WTC11 (cell line): Measurements from ENCODE around the gene PRLR. TPM values are rescaled to one million over a fixed set of nuclear protein-coding genes. Genes with fewer than 3 reads are reported as not detected.

Experiments used
- ATAC-seq: fragments of 200-7000 bp; cut with Tn5 transposase; 2 replicates; pipeline ENCODE4 v1.10.0; 2021; ENCODE audit warnings: mild to moderate bottlenecking, moderate library complexity
- CTCF ChIA-PET: fragments of 300-600 bp; sonication (Branson Sonifier 250); formaldehyde crosslinking; loops from one replicate; lab custom pipeline; 2021; ENCODE audit warnings: antibody characterized with exemption; lab: Charles Lee
- POLR2A ChIA-PET: fragments of 350-600 bp; sonication (Branson Sonifier 250); formaldehyde crosslinking; loops from one replicate; lab custom pipeline; 2021; ENCODE audit warnings: antibody characterized with exemption; lab: Charles Lee
- DNase-seq: peaks from one replicate; pipeline ENCODE4 v3.0.0; 2021; ENCODE audit warnings: low spot score
- H3K27ac Mint-ChIP-seq: 2 replicates; pipeline ENCODE4 v1.8.0; 2021; ENCODE audit warnings: mixed read lengths
- H3K27me3 Mint-ChIP-seq: 2 replicates; pipeline ENCODE4 v1.8.0; 2021; ENCODE audit warnings: low read depth, mild to moderate bottlenecking, moderate library complexity, mixed read lengths
- H3K36me3 Mint-ChIP-seq: 2 replicates; pipeline ENCODE4 v1.8.0; 2021; ENCODE audit warnings: mixed read lengths
- H3K4me1 Mint-ChIP-seq: 2 replicates; pipeline ENCODE4 v1.8.0; 2022; ENCODE audit warnings: mixed read lengths
- H3K4me3 Mint-ChIP-seq: 2 replicates; pipeline ENCODE4 v1.8.0; 2021; ENCODE audit warnings: mild to moderate bottlenecking, moderate library complexity, mixed read lengths
- H3K9me3 Mint-ChIP-seq: 2 replicates; pipeline ENCODE4 v1.8.0; 2021; ENCODE audit warnings: mixed read lengths
- ELF4 ChIP-seq: sonication (generic); formaldehyde crosslinking; IDR thresholded peaks from 2 replicates; pipeline ENCODE4 v1.8.1; 2022; ENCODE audit warnings: low read depth, mild to moderate bottlenecking, moderate library complexity, missing genetic modification reagents
- ESRRA ChIP-seq: sonication (generic); formaldehyde crosslinking; IDR thresholded peaks from 2 replicates; pipeline ENCODE4 v1.8.1; 2022; ENCODE audit warnings: mild to moderate bottlenecking, missing genetic modification reagents, borderline replicate concordance
- FOXJ3 ChIP-seq: sonication (generic); formaldehyde crosslinking; IDR thresholded peaks from 2 replicates; pipeline ENCODE4 v1.9.0; 2021; ENCODE audit warnings: missing genetic modification reagents, mild to moderate bottlenecking, borderline replicate concordance
- RELA ChIP-seq: sonication (generic); formaldehyde crosslinking; IDR thresholded peaks from 2 replicates; pipeline ENCODE4 v1.8.1; 2022; ENCODE audit warnings: missing genetic modification reagents, mild to moderate bottlenecking, borderline replicate concordance
- ZNF138 ChIP-seq: sonication (generic); formaldehyde crosslinking; conservative IDR thresholded peaks from 2 replicates; pipeline ENCODE4 v1.8.1; 2022; ENCODE audit warnings: mild to moderate bottlenecking, moderate library complexity, missing genetic modification reagents
- total RNA-seq: library from RNA; stranded (reverse); gene quantifications from 3 replicates; pipeline ENCODE4 v1.2.3, GENCODE V29; 2021
- TF ChIP-seq, protein P1 (sequence below): fragments of 250-450 bp; sonication (Bioruptor Pico); IDR thresholded peaks from 2 replicates; pipeline ENCODE4 v1.8.0; 2021; ENCODE audit warnings: mild to moderate bottlenecking
- TF ChIP-seq, protein P2 (sequence below): fragments of 250-450 bp; sonication (Bioruptor Pico); IDR thresholded peaks from 2 replicates; pipeline ENCODE4 v2.1.2; 2022; ENCODE audit warnings: mild to moderate bottlenecking, moderate library complexity
- TF ChIP-seq, protein P3 (sequence below): sonication (generic); formaldehyde crosslinking; IDR thresholded peaks from 2 replicates; pipeline ENCODE4 v1.8.1; 2023; ENCODE audit warnings: mild to moderate bottlenecking, missing genetic modification reagents, moderate library complexity
- TF ChIP-seq, protein P4 (sequence below): sonication (generic); formaldehyde crosslinking; IDR thresholded peaks from 2 replicates; pipeline ENCODE4 v1.8.0; 2022; ENCODE audit warnings: mild to moderate bottlenecking, missing genetic modification reagents
- TF ChIP-seq, protein P5 (sequence below): sonication (generic); formaldehyde crosslinking; IDR thresholded peaks from 2 replicates; pipeline ENCODE4 v1.8.0; 2022; ENCODE audit warnings: mild to moderate bottlenecking, missing genetic modification reagents
- TF ChIP-seq, protein P6 (sequence below): sonication (generic); formaldehyde crosslinking; IDR thresholded peaks from 2 replicates; pipeline ENCODE4 v1.8.0; 2023; ENCODE audit warnings: mild to moderate bottlenecking, missing genetic modification reagents
- TF ChIP-seq, protein P7 (sequence below): sonication (generic); formaldehyde crosslinking; IDR thresholded peaks from 2 replicates; pipeline ENCODE4 v1.8.0; 2022; ENCODE audit warnings: mild to moderate bottlenecking, missing genetic modification reagents
- TF ChIP-seq, protein P8 (sequence below): sonication (generic); formaldehyde crosslinking; IDR thresholded peaks from 2 replicates; pipeline ENCODE4 v1.8.0; 2022; ENCODE audit warnings: missing genetic modification reagents

The PRLR gene
- total RNA-seq, 1 experiment from 2014 or later = 3.2 TPM

DNA sequence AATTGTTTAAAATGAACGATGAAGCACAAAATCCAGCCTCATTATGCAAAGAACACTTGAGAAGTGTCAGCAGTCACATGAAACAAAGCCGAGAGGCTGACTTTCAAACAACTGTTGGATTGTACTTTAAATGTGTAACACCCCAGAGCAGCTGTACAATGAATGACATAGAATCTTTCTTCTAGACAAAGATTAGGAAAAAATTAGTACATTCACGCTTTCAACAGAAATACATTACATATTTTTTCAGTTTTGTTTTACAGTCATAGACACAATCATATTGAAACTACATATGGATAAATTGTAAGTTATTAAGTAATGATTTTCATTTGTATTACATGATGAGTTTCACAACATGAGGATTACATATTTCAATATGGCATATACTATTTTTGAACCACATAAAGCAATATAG, 171.9 kb downstream of the PRLR start (continued):
- TF ChIP-seq, protein P1, sequence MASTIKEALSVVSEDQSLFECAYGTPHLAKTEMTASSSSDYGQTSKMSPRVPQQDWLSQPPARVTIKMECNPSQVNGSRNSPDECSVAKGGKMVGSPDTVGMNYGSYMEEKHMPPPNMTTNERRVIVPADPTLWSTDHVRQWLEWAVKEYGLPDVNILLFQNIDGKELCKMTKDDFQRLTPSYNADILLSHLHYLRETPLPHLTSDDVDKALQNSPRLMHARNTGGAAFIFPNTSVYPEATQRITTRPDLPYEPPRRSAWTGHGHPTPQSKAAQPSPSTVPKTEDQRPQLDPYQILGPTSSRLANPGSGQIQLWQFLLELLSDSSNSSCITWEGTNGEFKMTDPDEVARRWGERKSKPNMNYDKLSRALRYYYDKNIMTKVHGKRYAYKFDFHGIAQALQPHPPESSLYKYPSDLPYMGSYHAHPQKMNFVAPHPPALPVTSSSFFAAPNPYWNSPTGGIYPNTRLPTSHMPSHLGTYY (CRISPR knock-in tag) = no peak
- no peak for TF ChIP-seq FOXJ3 (CRISPR knock-in tag)
- TF ChIP-seq, all 79 proteins: peak for 0

DNA sequence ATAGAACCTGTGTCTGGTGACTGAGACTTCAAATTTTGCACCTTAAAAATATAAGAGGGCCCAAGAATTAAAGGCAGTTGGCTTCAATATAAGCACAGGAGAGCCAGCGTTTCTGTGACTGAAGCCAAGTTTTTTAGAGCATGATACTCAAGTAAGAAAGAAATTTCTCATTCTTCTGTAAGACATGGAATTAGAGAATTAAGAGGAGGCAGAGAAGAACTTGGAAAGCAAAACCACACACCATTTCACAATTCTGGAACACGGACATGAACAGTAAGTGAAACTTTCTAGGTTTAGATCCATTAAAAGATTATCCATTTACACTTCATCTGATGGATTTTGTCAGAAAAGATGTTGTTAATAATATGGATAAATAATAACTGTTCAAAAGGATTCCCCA, 173.6 kb downstream of the PRLR start:
- no peak for ATAC-seq
- no peak overlapping the region for H3K4me3 Mint-ChIP-seq
- H3K27ac Mint-ChIP-seq = no peak overlapping the region
- POLR2A ChIA-PET = no interaction called here
- CTCF ChIA-PET = no interaction called here
- peaks cover 20% of the 10 kb centered on the region for H3K4me1 Mint-ChIP-seq
- TF ChIP-seq RELA (CRISPR knock-in tag) (no peak), ESRRA (CRISPR knock-in tag) (no peak)
- H3K27me3 Mint-ChIP-seq = no peaks in the 10 kb centered on the region
- DNase-seq = no peak
- no peaks in the 10 kb centered on the region for H3K36me3 Mint-ChIP-seq
- peaks cover under 1% of the 10 kb centered on the region; the same call in 1 of the 2 replicates for H3K9me3 Mint-ChIP-seq

DNA sequence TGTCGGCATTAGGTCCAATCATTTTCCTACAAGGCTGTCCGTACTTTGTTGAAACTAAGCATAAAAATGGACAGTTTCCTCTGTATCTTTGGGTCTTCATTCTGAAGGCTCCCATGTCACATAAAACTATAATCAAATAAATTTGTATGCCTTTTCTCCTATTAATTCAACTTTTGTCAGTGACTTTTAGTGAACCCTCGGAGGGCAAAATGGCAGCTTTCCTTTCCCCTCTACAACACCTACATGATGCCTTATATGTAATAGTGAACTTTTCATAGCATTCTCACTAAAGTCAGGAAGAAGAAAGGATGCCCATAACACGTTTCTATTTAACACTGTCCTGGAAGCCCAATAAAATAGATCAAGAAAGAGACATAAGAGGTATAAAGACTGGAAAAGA, 177.4 kb downstream of the PRLR start:
- POLR2A ChIA-PET = interaction anchor here (0.8 kb wide), 1 partner anchor 11 kb away, joined by 3 read pairs; no protein-coding TSS in a partner anchor
- DNase-seq (no peak), ATAC-seq (no peak)
- Mint-ChIP-seq H3K9me3 (peaks cover 5% of the 10 kb centered on the region; the same call in 1 of the 2 replicates), H3K4me3 (no peak overlapping the region), H3K36me3 (no peaks in the 10 kb centered on the region), H3K4me1 (peaks cover 20% of the 10 kb centered on the region), H3K27me3 (no peaks in the 10 kb centered on the region), H3K27ac (no peak overlapping the region)
- CTCF ChIA-PET = interaction anchor here (1.0 kb wide), 1 partner anchor 50 kb away, joined by 3 read pairs; no protein-coding TSS in a partner anchor
- TF ChIP-seq, protein P2, sequence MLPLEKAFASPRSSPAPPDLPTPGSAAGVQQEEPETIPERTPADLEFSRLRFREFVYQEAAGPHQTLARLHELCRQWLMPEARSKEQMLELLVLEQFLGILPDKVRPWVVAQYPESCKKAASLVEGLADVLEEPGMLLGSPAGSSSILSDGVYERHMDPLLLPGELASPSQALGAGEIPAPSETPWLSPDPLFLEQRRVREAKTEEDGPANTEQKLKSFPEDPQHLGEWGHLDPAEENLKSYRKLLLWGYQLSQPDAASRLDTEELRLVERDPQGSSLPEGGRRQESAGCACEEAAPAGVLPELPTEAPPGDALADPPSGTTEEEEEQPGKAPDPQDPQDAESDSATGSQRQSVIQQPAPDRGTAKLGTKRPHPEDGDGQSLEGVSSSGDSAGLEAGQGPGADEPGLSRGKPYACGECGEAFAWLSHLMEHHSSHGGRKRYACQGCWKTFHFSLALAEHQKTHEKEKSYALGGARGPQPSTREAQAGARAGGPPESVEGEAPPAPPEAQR (CRISPR knock-in tag) = no peak
- TF ChIP-seq, protein P3, sequence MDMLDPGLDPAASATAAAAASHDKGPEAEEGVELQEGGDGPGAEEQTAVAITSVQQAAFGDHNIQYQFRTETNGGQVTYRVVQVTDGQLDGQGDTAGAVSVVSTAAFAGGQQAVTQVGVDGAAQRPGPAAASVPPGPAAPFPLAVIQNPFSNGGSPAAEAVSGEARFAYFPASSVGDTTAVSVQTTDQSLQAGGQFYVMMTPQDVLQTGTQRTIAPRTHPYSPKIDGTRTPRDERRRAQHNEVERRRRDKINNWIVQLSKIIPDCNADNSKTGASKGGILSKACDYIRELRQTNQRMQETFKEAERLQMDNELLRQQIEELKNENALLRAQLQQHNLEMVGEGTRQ = no peak
- TF ChIP-seq, protein P4, sequence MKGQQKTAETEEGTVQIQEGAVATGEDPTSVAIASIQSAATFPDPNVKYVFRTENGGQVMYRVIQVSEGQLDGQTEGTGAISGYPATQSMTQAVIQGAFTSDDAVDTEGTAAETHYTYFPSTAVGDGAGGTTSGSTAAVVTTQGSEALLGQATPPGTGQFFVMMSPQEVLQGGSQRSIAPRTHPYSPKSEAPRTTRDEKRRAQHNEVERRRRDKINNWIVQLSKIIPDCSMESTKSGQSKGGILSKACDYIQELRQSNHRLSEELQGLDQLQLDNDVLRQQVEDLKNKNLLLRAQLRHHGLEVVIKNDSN (CRISPR knock-in tag) = no peak
- TF ChIP-seq, protein P5, sequence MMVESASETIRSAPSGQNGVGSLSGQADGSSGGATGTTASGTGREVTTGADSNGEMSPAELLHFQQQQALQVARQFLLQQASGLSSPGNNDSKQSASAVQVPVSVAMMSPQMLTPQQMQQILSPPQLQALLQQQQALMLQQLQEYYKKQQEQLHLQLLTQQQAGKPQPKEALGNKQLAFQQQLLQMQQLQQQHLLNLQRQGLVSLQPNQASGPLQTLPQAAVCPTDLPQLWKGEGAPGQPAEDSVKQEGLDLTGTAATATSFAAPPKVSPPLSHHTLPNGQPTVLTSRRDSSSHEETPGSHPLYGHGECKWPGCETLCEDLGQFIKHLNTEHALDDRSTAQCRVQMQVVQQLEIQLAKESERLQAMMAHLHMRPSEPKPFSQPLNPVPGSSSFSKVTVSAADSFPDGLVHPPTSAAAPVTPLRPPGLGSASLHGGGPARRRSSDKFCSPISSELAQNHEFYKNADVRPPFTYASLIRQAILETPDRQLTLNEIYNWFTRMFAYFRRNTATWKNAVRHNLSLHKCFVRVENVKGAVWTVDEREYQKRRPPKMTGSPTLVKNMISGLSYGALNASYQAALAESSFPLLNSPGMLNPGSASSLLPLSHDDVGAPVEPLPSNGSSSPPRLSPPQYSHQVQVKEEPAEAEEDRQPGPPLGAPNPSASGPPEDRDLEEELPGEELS (CRISPR knock-in tag) = no peak

DNA sequence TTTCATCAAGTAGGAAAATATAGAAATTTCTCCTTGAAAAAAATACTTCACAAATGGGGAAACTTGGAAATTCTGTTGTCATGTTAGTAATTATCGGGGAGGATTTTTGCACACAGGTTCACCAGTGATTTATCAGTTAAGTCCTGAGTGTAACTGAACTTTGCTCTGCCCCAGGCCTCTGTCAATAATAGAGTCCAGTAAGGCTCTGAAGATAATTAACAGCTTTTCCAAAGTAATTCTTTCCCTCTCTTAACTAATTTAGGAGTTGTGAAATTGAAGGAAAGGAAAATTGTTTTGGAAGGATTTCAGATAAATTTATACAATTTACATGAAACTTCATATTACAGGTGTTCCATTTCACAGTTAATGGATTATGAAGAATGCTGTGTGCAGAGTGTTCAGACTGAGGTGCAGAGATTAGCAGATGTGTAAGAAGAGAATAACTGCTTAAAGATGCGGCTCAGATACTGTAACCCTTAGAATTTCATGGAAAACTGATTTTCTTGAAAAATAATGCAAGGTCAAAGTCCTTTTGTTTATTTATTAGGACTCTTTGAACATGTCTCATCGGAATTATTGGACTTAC, 179.7 kb downstream of the PRLR start:
- no peaks in the 10 kb centered on the region for H3K36me3 Mint-ChIP-seq
- H3K27ac Mint-ChIP-seq = no peak overlapping the region
- POLR2A ChIA-PET = no interaction called here
- peaks cover 5% of the 10 kb centered on the region; the same call in 1 of the 2 replicates for H3K9me3 Mint-ChIP-seq
- ATAC-seq = no peak
- no peak for DNase-seq
- peaks cover 11% of the 10 kb centered on the region for H3K4me1 Mint-ChIP-seq
- no peak overlapping the region for H3K4me3 Mint-ChIP-seq
- CTCF ChIA-PET = no interaction called here
- no peaks in the 10 kb centered on the region for H3K27me3 Mint-ChIP-seq
- TF ChIP-seq, protein P6, sequence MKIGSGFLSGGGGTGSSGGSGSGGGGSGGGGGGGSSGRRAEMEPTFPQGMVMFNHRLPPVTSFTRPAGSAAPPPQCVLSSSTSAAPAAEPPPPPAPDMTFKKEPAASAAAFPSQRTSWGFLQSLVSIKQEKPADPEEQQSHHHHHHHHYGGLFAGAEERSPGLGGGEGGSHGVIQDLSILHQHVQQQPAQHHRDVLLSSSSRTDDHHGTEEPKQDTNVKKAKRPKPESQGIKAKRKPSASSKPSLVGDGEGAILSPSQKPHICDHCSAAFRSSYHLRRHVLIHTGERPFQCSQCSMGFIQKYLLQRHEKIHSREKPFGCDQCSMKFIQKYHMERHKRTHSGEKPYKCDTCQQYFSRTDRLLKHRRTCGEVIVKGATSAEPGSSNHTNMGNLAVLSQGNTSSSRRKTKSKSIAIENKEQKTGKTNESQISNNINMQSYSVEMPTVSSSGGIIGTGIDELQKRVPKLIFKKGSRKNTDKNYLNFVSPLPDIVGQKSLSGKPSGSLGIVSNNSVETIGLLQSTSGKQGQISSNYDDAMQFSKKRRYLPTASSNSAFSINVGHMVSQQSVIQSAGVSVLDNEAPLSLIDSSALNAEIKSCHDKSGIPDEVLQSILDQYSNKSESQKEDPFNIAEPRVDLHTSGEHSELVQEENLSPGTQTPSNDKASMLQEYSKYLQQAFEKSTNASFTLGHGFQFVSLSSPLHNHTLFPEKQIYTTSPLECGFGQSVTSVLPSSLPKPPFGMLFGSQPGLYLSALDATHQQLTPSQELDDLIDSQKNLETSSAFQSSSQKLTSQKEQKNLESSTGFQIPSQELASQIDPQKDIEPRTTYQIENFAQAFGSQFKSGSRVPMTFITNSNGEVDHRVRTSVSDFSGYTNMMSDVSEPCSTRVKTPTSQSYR = no peak
- TF ChIP-seq ZNF138 (CRISPR knock-in tag) (no peak), ESRRA (CRISPR knock-in tag) (no peak), ELF4 (no peak)
- TF ChIP-seq, protein P7, sequence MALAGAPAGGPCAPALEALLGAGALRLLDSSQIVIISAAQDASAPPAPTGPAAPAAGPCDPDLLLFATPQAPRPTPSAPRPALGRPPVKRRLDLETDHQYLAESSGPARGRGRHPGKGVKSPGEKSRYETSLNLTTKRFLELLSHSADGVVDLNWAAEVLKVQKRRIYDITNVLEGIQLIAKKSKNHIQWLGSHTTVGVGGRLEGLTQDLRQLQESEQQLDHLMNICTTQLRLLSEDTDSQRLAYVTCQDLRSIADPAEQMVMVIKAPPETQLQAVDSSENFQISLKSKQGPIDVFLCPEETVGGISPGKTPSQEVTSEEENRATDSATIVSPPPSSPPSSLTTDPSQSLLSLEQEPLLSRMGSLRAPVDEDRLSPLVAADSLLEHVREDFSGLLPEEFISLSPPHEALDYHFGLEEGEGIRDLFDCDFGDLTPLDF = no peak
- TF ChIP-seq, protein P8, sequence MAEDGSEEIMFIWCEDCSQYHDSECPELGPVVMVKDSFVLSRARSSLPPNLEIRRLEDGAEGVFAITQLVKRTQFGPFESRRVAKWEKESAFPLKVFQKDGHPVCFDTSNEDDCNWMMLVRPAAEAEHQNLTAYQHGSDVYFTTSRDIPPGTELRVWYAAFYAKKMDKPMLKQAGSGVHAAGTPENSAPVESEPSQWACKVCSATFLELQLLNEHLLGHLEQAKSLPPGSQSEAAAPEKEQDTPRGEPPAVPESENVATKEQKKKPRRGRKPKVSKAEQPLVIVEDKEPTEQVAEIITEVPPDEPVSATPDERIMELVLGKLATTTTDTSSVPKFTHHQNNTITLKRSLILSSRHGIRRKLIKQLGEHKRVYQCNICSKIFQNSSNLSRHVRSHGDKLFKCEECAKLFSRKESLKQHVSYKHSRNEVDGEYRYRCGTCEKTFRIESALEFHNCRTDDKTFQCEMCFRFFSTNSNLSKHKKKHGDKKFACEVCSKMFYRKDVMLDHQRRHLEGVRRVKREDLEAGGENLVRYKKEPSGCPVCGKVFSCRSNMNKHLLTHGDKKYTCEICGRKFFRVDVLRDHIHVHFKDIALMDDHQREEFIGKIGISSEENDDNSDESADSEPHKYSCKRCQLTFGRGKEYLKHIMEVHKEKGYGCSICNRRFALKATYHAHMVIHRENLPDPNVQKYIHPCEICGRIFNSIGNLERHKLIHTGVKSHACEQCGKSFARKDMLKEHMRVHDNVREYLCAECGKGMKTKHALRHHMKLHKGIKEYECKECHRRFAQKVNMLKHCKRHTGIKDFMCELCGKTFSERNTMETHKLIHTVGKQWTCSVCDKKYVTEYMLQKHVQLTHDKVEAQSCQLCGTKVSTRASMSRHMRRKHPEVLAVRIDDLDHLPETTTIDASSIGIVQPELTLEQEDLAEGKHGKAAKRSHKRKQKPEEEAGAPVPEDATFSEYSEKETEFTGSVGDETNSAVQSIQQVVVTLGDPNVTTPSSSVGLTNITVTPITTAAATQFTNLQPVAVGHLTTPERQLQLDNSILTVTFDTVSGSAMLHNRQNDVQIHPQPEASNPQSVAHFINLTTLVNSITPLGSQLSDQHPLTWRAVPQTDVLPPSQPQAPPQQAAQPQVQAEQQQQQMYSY (CRISPR knock-in tag) = no peak
